HG03039 (cell line): ENCODE measurements around the gene RASGRP3.

Source experiments
- ATAC-seq: cut with Tn5 transposase; IDR thresholded peaks from one replicate; pipeline ENCODE4 v1.9.1; 2021; ENCODE audit warnings: mild to moderate bottlenecking, moderate library complexity; ENCODE audit not compliant: unreplicated experiment

RASGRP3 gene

DNA sequence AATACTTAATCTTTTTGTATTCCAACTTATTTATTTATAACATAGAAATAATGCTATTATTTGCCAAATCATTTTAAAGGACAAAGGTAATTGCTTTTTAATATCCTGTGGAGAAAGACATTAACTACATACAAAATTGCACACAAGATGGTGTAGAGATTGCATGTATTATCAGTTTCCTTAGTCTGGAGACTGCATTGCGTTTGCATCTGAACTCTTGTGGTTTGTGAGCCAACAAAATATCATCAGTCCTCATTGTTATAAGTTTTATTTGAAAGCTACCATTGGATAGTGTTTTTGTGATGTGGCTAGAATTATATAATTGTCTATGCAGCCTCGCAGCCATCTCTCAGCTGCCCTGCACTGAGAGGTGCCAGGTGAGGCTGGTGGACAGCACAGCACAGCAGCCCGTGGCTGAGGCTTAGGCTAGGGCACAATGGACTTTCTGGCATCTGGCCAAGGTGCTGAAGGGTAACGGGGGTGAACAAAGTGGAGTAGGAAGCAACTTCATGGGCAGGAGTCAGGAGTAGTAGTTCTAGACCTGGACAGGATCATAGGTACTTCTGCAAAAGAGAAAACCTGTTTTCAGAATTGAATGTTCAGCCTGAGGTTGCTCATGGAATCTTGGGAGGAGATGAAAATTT, 15.1 kb downstream of the RASGRP3 start:
- no peak for ATAC-seq

DNA sequence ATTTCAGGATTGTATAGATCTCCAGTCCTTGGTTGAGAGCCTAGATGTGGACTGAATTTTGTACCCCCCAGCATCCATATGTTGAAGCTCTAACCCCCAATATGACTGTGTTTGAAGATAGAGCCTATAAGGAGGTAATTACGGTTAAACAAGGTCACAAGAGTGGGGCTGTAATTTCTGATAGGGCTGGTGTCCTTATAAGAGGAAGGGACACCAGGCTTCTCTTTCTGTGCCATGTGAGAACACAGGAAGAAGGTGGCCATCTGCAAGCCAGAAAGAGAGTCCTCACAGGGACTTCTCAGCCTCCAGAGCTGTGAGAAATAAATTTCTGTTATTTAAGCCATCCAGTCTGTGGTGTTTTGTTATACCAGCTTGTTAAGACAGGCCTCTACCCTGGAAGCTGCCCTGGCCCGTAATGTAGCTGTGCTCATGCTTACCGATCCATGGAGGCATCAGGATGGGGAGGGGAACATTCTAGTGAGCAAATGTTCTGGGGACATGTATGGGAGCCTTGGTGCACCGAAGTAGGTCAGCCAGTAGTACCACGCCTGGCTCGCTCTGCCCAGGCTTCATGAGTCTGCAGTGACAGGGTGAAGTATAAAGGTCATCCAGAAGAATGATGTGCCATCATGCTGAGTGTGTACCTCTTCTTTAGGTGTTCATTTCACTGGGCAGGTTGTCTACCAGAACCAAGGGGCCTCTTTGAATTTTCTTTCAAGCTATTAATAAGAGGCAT, 16.1 kb downstream of the RASGRP3 start:
- no peak for ATAC-seq

DNA sequence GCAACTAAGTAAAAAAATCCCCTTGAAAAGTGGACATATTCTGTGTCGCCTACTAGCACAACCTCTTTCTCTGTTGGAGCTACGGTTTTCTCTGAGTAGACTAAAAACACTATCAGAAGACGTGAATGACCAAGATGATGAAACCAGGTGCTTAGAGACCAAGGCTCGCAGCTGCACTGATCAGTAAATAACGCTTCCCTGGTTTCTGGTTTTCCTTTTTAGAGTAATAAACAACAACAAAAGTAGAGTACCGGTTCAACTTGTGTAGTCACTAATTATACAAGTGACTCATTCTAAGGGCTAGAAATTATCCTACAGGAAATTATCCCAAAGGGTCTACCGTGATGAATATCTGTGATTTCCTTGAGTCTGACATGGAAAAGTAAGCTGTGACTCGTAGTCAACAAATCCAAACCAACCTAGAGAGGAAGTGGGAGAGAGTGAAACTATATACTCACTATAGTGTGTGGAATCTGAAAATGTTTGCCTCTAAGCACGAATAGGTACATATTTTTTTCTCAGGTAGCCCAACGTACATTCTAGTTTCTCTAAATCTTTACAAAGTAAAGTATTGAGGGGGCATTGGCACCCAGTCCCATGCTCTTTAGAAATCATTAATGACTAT, 17.8 kb downstream of the RASGRP3 start:
- ATAC-seq: peak; percentile 44

DNA sequence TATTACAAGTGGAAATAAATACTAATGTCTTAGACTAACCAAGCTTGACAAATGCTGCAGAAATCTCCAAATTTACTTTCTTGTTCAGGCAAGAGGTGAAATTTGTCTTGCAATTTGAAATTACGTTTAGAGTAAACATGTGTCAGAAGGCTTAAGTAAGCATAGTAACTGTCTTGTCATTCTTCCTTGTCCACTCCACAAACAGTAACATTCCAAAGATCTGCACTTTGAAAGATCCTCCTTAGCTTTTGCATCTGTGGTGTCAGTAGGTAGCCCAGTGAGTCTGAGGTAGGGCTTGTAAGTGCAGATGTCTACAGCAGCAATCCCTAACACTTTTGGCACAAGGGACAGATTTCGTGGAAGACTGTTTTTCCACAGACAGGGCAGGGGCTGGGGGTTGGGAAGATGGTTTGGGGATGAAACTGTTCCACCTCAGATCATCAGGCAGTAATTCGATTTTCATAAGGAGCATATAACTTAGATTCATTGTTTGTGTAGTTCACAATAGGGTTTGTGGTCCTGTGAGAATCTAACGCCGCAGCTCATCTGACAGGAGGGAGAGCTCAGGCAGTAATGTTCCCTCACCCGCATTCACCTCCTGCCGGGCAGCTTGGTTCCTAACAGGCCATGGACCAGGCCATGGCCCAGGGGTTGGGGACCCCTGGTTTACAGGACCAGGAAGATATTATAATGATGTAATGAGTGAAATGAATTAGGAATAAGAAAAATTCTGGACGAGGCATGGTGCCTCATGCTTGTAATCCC, 18.6 kb downstream of the RASGRP3 start:
- ATAC-seq: no peak

DNA sequence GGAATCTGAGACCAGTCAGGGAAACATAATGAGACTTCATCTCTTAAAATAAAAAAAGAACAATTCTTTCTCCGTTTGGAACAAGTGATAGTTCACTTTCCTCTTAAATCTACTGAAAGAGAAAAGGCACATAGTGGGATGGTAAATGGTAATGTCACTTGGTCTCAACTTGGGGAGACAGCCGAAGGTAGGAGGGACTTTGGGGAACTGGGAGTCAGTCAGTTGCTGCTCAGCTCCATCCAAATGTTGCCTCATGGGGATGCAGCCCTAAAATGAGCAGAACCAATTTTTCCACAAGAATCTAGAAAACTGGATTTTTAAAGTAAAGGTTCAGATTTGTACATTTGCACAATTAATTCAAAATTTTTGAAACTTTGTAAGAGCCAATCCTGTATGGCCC, 19.2 kb downstream of the RASGRP3 start:
- ATAC-seq: no peak

DNA sequence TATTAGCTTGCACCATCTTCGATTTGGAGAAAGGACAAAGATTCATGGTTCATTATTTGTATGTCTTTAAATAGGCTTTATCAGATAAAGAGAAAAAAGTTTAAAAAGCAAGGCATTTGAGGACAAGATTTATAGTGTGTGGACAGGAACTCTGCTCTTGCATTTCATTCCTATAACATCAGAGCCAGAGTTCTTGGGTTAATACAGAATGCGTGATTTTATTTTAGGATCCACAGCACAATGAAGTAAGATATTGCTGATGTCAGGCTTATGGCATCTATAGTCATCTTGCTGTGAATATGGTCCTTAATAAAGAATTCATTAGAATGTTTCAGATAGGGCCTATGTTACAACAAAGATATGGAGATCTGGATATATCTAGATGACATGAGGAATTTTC, 19.7 kb downstream of the RASGRP3 start:
- ATAC-seq: no peak

DNA sequence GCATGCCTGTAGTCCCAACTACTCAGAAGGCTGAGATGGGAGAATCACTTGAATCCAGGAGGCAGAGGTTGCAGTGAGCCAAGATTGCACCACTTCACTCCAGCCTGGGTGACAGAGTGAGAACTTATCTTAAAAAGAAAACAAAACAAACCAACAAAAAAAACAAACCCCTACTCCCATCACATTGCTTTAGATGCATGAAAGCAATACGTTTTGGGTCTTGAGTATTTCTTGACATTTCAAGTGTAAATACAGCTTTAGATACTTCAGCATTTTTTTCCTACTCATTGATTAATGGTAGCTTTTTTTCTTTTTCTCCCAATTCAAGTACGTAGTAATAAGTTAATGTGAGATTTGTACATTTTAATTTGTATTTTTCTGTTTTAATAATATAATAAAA, 20.3 kb downstream of the RASGRP3 start:
- ATAC-seq: no peak

DNA sequence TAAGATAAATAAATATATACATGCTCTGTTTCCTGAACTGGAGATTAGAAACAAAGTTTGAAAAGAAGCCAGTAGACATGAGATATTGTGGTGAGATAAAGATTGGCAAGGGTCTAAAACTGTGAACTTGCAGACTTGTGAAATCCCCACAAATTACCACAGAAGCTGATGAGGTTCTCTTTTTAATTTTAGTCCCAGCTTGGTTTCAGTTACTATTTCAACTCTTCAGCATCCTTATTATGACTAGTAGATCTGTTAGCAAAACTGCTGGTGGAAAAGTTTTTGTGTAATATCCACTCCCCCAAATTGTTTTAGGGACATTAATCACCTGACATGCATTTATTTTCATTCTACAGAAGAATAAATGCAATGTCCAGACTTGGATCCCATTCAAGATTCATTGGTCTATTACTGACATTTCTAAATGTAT, 20.8 kb downstream of the RASGRP3 start:
- peak; percentile 36 for ATAC-seq

DNA sequence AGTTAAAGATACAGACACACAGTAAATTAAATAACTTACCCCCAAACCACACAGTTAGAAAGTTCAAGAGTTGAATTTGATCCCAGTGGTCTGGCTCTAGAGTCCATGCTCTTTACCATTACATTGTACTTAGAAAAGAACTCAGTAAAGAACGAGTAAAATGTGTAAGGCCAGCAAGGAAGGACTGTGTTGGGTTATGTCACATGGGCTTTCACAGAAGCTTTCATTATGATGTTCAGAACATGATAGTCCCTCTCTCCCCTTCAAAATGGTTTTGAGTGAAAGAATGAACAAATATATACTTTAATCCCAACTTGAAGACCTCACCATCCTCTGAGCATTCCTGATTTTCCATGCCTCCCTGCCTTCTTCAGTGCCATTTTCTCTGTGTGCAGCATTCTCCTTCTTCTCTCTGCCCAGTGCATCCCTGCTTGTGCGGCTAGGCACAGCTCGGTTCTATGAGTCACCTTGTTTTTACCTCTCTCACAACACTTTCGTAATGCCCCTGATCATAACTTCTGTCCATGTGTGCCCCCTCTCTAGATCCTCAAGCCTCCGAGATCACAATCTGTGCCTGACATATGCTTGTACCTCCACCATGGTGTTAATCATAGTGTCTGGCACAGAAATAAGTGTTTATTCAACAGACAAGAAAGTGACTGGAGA, 22.0 kb downstream of the RASGRP3 start:
- peak; percentile 33 for ATAC-seq

DNA sequence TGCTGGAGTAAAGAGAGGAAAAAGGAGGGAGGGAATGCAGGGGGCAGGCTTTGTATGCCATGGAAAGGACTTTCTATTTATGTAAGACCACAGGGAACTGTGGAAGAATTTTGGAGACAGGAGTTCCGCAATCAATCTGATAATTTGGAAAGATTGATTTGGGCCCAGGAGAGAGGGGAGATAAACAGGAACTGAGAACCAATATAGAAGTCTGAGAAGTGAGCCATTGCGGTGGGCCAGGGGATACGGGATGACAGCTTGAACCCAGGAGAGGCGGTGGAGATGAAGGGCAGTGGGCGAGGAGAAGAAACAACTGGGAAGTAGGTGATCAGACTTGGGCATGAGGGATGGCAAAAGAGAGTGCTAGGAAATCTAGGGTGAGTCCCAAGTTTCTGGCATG, 23.7 kb downstream of the RASGRP3 start:
- no peak for ATAC-seq

DNA sequence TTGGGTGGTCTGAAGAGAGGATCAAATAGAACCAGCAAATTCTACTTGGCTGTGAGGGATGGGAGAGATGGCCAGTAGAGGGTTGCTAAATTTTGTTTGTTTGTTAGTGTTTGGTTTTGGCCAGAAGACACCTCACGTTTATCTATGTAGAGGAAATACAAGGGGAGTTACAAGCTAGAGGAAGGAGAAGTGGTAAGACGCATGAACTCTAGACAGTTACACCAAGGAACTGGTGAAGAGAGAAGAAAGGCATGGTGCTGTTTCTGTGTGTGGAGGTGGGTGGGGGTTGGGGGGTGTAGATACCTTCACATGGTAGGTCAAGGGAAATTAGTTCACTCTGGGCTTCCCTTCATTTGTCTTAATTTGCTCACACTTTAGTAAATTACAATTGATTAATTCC, 25.6 kb downstream of the RASGRP3 start:
- no peak for ATAC-seq

DNA sequence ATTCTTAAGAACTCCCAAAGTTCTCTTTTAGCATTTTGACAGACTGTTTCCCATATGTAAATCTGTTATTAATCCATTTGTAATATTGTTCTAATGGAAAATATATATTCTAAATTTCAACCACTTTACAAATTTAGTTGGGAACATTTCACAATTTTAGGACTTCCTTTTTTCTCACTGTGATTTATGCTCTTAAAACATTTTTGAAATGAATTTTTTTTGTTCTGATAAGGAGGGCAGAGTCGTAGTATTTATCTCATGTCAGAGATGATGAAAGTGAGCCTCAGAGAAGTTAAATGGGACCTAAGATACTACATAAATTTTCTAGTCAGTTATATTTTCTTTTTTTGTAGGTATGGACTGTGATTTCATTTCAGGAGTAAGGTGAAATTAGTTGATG, 26.6 kb downstream of the RASGRP3 start:
- no peak for ATAC-seq

DNA sequence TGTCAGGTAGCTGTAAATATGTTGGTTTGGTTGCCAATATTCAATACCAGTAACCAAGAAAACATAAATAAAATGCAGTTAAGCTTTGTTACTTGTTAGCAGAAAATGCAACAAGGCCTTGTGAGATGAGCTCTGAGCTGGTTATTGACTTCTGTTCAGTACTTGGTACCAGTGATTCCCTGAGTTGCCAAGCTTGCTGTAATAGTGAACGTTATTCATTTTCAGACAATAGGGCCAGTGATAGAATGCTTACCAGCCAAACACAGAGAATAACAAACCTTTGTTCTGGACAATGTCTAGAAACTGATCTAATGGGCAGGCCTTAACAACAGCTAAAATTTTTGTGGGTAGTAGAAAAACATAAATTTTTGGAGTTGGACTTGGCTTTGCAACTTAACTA, 29.5 kb downstream of the RASGRP3 start:
- no peak for ATAC-seq

DNA sequence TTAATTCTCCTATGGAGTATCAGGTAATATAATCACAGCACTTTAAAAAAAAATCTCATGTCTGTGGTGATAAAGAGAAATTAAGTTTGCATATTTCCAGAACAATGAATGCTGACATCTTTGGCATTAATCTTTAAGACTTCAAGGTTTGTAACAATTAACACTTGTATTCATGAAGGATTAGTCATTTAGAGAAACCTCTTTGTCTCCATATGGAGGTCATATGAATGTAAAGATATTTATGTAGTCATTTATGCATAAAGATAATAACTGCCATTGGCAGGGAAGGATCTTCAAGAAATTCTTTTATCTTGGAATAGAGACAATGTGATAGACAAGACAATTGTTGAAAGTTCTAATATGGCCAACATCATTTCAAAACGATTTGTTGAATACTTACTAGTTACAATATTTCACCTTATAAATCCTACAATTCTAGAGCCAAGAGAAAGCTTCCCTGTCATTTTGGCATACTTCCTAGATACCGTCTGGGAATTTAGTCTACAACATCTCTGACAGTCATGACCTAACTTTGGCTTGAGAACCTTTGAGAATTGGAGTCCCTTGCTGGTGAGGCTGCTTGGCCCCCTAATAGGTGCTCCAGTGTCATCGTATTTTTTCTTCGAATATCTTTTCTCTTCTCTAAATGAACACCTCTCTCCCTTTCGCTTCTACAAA, 33.6 kb downstream of the RASGRP3 start:
- ATAC-seq: no peak

DNA sequence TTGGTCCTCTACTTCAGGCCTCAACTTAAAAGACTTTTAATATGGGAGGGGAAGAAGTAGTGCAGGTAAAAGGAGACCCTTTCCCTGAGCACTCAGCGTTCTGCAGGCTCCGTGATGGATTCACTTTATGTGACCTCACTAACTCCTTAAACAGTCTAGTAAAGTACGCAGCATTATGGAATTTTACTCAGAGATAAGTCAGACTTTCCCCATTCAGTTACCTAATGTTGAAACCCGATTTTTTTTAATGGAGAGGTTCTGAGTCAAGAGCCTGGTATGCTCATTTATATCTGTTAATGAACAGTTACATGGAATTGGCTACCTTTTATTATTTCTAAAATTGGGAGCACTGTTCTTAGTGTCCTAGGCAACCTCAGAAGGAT, 34.1 kb downstream of the RASGRP3 start:
- no peak for ATAC-seq

DNA sequence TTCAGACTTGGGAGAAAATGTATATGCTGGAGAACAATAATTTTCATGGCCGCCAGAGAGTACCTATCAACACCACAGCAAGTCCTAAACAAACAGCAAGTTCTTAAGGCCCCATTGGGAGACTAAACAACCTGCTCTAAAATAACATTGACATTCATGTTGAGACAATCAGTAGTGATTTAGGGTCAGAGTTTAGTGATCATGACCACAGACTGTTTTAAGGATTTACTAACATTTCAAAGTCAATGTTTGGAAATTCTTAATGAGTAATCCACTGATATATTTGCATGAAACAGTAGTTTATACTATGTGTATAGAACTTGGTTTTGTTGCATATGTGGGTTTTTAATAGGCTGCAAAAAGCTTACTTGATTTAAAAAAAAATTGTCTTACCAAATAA, 34.7 kb downstream of the RASGRP3 start:
- no peak for ATAC-seq

DNA sequence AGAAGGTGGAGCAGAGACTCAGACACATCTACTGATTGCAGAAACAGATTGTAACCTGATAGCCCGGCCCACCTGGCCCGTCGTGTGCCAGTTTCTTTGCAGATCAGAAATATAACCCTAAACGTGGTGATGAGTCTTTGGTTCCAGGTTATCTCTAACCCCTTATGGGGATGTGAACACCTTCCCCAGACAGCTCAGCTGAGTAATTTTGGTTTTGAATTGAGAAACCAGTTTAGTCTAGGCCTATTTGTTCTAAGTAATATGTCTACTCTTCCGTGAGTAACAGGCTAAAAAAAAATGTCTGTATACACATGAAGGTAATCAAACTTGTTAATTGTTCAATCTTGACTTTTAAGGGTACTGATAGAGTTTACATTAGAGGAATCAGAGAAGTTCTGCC, 35.7 kb downstream of the RASGRP3 start:
- ATAC-seq: no peak

DNA sequence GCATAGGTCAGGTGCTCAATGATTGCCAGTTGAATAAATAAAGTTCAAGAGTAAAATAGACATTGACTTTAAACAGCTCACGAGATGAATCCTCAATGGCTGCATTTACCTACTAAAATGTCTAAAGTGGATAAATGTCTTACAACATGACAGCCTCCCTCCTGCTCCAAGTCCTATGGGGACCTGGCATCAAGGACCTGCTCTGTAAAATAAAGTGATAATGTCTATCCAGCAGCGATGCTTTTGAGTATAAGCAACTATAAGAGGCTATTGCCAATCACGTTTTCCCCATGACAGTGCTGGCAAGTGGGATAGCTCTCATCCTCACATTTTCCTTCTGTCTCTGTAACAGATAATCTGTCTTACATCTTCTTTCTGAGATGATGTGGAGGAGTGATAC, 37.0 kb downstream of the RASGRP3 start:
- ATAC-seq: no peak

DNA sequence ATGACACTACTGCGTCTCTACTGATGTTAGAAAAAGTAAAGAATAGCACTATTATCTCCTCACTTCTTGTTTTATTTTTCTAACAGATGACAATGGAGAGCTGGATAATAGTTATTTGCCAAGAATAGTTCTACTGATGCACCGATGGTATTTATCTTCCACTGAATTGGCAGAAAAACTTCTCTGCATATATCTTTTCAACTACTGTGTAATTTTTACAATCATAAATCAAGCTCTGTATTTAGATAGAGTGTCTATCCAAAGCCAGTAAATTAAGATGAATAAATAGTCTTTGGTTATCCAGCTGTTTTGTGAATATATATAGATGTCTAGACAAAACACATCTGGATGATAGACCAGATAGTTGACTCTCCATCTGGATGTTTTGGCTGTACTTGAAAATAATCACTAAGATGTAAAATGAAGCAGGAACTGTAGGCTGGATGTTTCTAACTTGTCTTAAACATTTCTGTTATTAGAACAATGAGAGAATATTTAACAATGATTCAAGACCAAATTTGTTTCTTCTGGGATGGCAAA, 40.1 kb downstream of the RASGRP3 start:
- ATAC-seq: no peak

DNA sequence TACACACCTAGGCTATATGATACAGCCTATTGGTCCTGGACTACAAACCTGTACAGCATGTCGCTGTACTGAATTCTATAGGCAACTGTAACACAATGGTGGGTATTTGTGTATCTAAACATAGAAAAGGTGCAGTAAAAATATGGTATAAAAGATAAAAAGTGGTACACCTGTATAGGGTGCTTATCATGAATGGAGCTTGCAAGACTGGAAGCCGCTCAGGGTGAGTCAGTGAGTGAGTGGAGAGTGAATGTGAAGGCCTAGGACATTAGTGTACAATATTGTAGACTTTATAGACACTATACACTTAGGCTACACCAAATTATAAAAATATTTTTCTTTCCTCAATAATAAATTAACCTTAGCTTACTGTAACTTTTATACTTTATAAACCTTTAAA, 41.8 kb downstream of the RASGRP3 start:
- ATAC-seq: no peak
